Stimulated activated CD4-positive, alpha-beta T cell treated with anti-CD3 and anti-CD28 coated beads, Interleukin-1b, Interleukin-23, amount 100 ng/mL, for 48 hours (primary cell): ENCODE measurements around the gene HES7.
"Not testable (repeated sequence)": the region's sequence is repeated elsewhere in the genome, so short reads cannot be mapped to it uniquely, and the experiment has no call there.

Experiments
- DNase-seq: peaks from one replicate; pipeline ENCODE4 v3.0.0-alpha.2; 2020

The HES7 gene

GRCh38 chr17:8121681-8122421 lies 2.1 kb downstream of the HES7 start:
- DNase-seq: peak; percentile 63

GRCh38 chr17:8121407-8121680 lies 2.6 kb downstream of the HES7 start:
- DNase-seq: no peak

- peak; percentile 86 for DNase-seq
These were observed 3.1 kb downstream of the HES7 start for GRCh38 chr17:8120520-8121406.

GRCh38 chr17:8119581-8120519 lies 4.1 kb downstream of the HES7 start:
- peak; percentile 94 for DNase-seq

DNA sequence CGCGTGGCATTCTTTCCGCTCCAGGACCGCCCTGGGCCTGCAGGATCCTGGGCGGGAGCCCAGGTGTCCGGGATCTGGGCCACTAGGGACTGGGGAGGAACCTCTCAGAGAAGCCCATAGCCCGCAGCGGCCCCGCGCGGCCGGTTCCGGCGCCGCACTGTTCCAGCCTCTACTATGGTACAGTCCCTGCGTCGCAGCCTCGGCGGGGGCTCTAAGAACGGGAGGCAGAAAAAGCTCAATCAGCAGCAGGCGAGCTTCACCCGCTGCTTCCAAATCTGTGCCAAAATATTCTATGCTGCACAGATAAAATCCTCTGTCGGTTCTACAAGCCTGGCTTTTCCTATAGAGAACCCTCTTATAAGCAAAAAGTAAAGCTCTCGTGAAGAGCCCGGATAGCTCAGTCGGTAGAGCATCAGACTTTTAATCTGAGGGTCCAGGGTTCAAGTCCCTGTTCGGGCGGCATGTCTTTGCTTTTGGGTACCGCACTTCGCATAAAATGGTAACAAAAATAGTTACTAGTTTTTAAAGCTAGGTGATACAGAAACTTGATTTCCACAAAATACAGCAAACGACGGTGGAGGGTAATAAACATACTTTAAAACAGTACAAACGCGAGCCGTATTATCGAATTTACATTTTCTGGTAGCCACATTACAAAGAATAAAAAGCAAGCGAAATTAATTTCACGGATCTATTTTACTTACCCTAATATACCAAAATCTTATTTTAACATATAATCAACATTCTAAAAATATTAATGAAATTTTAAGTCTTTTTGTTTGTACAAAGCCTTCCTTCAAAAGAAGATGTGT lies 4.9 kb downstream of the HES7 start:
- peak; percentile 87 for DNase-seq

GRCh38 chr17:8117980-8118768 lies 5.7 kb downstream of the HES7 start, which contains the start of gene ALOXE3:
TSS of gene ALOXE3 (minus strand) at chr17:8118514. CDS start at chr17:8117990, 524 bp downstream.
- DNase-seq: peak; percentile 29

DNA sequence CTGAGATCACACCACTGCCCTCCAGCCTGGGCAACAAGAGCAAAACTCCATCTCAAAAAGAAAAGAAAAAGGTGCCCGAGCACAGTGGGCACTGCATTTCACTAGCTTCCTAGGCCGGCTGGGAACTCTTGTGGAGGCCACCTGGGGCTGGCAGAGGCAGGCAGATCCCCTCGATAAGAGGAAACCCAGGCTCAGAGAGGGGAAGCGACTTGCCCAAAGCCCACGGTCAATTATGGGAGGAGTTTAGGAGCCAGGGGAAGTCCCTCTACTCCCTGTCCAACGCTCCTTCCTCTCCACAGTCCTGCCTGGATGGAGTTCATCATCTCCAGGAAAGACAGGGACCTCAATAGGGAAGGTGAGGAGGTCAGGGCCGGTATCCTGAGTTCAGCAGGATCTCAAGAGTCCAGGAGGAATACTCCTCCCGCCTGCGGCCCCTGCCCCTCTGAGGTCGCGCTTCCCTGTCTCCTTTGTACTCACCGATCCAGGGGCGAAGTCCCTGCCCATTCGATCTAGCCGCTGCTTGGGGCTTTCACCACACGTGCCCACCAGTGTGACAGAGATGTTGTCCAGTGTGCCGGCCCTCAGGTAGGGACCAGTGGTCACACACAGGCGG lies 6.4 kb downstream of the HES7 start:
- DNase-seq: no peak

- no peak for DNase-seq
These were observed 7.1 kb downstream of the HES7 start for GRCh38 chr17:8116776-8117175.

DNA sequence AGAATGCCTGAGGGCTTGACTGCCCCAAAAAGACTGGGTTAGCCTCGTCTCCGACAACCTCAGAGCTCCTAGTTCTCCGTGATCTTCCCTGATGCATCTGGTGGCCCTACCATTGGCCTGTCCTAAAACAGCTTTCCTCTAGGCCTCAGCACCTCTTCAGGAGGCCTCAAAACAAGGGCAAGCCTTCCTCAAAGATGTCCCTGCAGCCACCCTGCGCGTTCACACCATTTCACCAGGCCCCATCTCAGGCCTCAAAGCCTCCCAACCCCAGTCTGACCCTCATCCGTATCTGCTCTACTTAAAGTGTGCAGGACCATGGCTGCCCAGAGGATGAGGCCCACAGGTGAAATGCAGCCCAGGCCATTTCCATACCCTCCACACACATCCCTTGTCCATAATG lies 13.0 kb downstream of the HES7 start:
- DNase-seq: no peak

DNA sequence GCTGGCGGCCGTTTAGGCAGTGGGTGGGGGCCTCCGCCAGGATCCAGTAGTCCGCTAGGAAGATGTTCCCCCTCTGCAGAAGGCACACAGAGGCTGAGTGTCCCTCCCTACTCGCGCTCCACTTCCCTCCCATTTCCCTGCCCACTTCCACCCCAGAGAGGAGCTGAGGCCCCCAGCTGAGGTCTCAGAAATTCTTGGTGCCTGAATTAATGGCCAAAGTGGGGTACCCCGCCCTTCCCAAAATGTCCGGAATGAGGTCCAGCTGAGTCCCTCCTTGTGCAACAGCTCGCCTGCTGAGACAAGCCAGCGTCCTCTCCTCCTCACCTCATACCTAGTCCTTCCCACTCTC lies 13.5 kb downstream of the HES7 start:
- no peak for DNase-seq

DNA sequence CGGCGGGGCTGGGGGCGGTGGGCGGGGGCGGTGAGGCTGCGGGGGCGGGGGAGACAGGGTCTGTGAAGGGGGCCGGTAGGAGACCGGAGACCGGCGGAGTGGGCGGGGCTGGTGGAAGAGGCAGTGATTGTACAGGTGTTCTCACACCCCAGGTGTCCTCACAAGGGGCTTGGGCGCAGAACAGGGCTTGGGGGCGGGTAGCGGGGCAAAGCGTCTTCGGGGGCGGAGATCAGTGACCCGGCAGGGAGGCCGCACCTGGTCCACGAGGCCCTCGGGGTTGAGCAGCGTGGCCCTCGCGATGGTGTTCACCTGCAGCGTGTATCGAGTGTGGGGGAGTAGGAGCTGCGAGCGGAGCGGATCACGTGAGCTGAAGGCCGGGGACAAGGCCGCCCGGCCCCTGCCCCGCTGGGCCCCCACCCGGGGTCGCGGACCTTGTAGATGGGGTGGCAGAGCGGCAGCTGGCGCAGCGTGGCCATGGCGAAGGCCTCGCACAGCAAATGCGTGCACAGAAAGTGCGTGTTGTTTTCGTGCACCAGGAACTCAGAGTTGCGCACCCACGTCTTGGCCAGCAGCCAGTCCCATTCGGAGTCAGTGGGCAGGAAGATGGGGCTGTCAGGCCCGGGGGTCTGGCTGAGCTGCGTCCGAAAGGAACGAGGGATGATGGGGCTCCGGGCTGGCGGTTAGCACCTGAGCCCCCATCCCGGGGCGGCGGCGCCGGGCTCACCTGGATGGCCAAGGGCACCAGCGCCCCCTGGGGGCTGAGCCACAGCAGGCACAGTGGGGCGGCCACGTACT lies 14.0 kb downstream of the HES7 start:
- peak; percentile 73 for DNase-seq

- DNase-seq: no peak
These were observed 14.8 kb downstream of the HES7 start for GRCh38 chr17:8108972-8109660.

DNA sequence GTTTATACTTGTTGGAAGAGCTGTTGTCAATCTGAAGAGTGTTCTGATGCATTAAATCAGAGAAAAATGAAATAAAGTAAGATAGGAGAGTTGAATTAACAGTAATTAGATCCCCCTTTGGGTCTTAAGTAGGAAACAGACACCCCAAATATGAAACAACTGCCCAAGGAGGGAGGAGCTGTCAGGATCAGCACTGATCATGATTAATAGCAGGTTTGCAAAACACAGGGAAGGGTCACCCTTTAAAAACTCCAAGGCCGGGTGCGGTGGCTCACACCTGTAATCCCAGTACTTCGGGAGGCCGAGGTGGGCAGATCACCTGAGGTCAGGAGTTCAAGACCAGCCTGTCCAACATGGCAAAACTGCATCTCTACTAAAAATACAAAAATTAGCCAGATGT lies 16.9 kb downstream of the HES7 start:
- DNase-seq: not testable (repeated sequence)

DNA sequence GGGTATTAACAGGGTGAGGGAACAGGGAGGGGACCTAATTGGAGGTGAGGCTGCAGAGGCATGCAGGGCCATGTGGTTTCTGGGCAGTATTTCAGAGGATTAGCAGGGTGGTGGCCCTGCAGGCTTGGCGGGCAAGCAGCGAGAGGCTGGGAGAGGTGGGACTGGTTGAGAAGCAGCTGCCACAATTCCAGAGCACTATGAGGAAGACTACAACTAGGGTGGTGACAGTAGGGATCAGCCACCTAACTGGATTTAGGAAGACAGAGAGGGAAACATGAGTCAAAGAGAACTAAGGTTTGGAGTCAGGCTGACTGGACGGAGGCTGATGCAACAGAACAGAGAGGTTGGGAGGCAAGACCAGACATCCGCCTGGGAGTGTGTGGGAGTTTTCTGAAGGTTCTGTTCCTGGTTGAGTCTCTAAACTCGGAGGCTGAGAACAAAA lies 17.9 kb downstream of the HES7 start:
- no peak for DNase-seq

- DNase-seq: no peak
These were observed 19.0 kb downstream of the HES7 start for GRCh38 chr17:8104911-8105310.

DNA sequence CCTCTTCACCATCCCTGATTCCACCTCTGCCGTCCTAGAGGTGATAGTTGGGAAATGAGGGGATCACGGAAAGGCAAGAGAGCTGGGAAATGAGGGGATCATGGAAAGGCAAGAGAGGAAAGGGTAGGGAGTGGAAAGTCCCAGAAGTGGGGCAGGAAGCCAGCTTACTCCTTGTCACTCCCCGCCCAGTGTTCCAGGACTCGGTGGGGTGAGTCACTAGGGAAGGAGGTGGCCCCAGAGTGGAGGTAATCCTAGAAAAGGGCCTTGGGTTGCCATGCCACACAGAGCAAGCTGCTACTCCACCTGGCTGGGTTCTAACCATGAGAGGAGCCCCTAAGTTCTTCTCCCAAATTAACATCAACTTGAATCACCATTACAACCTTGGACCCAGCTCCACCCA lies 20.4 kb downstream of the HES7 start:
- no peak for DNase-seq

DNA sequence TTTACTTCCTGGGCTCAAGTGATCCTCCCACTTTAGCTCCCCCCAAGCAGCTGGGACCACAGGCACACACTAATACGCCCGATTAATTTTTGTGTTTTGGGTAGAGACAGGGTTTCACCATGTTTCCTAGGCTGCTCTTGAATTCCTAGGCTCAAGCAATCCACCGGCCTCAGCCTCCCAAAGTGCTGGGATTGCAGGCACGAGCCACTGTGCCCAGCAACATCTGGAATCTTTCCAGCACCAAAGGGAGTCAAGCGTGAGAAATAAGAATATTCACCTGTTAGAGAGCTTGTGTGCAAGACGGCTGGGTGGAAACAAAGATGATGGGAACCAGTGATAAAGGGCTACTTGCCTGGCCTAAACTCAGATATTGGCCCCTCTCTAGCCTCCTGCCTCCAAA lies 22.2 kb downstream of the HES7 start:
- DNase-seq: no peak

- DNase-seq: no peak
These were observed 23.1 kb downstream of the HES7 start for GRCh38 chr17:8100763-8101162.

- no peak for DNase-seq
These were observed 23.8 kb downstream of the HES7 start for GRCh38 chr17:8100111-8100510.

- DNase-seq: no peak
These were observed 27.4 kb downstream of the HES7 start for GRCh38 chr17:8096541-8096940.
